Endothelial cell of umbilical vein (primary cell): Measurements from ENCODE around the gene SUPT3H. TPM values are rescaled to one million over a fixed set of nuclear protein-coding genes. Genes with fewer than 3 reads are reported as not detected.

Source experiments
- BruUV-seq: library from RNA; stranded (reverse); fragments of 400-500 nt; replicated peaks from 2 replicates; lab custom pipeline; 2021; lab: Mats Ljungman, UMichigan
- CTCF ChIA-PET: fragments of 300-600, 350-600 bp; sonication (Branson Sonifier 250); formaldehyde crosslinking; loops from one replicate; lab custom pipeline; 2021; ENCODE audit warnings: antibody characterized with exemption, inconsistent platforms; lab: Charles Lee
- POLR2A ChIA-PET: fragments of 300-600, 350-600 bp; sonication (Branson Sonifier 250); formaldehyde crosslinking; loops from one replicate; lab custom pipeline; 2021; ENCODE audit warnings: antibody characterized with exemption, inconsistent platforms; lab: Charles Lee
- DNase-seq: peaks from one replicate; pipeline ENCODE4 v3.0.0-alpha.2; 2011; ENCODE audit warnings: low read depth, low spot score
- FAIRE-seq: peaks from 2 replicates; lab custom pipeline; 2011; peaks lifted over from hg19 to GRCh38; lab: Jason Lieb, UNC
- H2AFZ ChIP-seq: 2 replicates; pipeline ENCODE4 v1.6.0; 2012; ENCODE audit warnings: low read depth, low read length, control low read depth, inconsistent platforms
- H3K27ac ChIP-seq: 2 replicates; pipeline ENCODE4 v1.5.1; 2011; ENCODE audit warnings: low read depth, mild to moderate bottlenecking, control low read depth, low read length, moderate library complexity; ENCODE audit not compliant: insufficient read depth
- H3K27me3 ChIP-seq, 2 experiments: 2 replicates each; pipeline versions ENCODE4 v1.6.0 to v1.6.1; 2011; ENCODE audit warnings: low read length in 2 of 2, mixed read lengths in 1 of 2; ENCODE audit not compliant: control insufficient read depth in 2 of 2, insufficient read depth in 2 of 2
- H3K36me3 ChIP-seq, 2 experiments: 2 replicates in 1 of 2; 3 replicates in 1 of 2; pipeline ENCODE4 v1.5.1; 2011; ENCODE audit warnings: low read length in 2 of 2, mild to moderate bottlenecking in 1 of 2, moderate library complexity in 1 of 2; ENCODE audit not compliant: control insufficient read depth in 2 of 2, insufficient read depth in 2 of 2; ENCODE audit errors: extremely low read depth in 1 of 2
- H3K4me1 ChIP-seq: 3 replicates; pipeline ENCODE4 v1.5.1; 2011; ENCODE audit warnings: mild to moderate bottlenecking, low read length; ENCODE audit not compliant: control insufficient read depth, insufficient read depth; ENCODE audit errors: extremely low read depth
- H3K4me2 ChIP-seq: 2 replicates; pipeline ENCODE4 v1.6.1; 2011; ENCODE audit warnings: low read length, control low read depth, mixed read lengths; ENCODE audit not compliant: insufficient read depth
- H3K4me3 ChIP-seq, 3 experiments: fragments of 200-600 bp in 1 of 3; sonication (generic), shearing (Covaris generic) in 1 of 3; replicated peaks in 1 of 3; 2 replicates each; pipeline ENCODE4 v1.5.1; 2011 to 2016; ENCODE audit warnings: control low read depth in 3 of 3, low read length in 3 of 3, mild to moderate bottlenecking in 2 of 3, inconsistent platforms in 1 of 3, low read depth in 1 of 3, moderate library complexity in 1 of 3; ENCODE audit not compliant: insufficient read depth in 1 of 3
- H3K79me2 ChIP-seq: 2 replicates; pipeline ENCODE4 v1.6.0; 2012; ENCODE audit warnings: low read length, inconsistent platforms; ENCODE audit not compliant: control insufficient read depth, insufficient read depth
- H3K9ac ChIP-seq: replicated peaks from 2 replicates; pipeline ENCODE3; 2011; ENCODE audit warnings: low read length, control low read depth; ENCODE audit not compliant: insufficient read depth; ENCODE audit errors: extremely low read depth
- H3K9me1 ChIP-seq: replicated peaks from 3 replicates; pipeline ENCODE4 v1.6.0; 2011; ENCODE audit warnings: mild to moderate bottlenecking, low read length; ENCODE audit not compliant: control insufficient read depth, insufficient read depth; ENCODE audit errors: extremely low read depth
- H3K9me3 ChIP-seq: replicated peaks from 2 replicates; pipeline ENCODE4 v1.5.1; 2012; ENCODE audit warnings: low read length, inconsistent platforms; ENCODE audit not compliant: control insufficient read depth, insufficient read depth
- H4K20me1 ChIP-seq: replicated peaks from 2 replicates; pipeline ENCODE3; 2011; ENCODE audit warnings: mild to moderate bottlenecking, low read length; ENCODE audit not compliant: control insufficient read depth, insufficient read depth; ENCODE audit errors: extremely low read depth
- CTCF ChIP-seq, 2 donors: IDR thresholded peaks; 1 replicate in 1 of 2; 2 replicates in 1 of 2; pipeline ENCODE4 v1.5.1; 2011; ENCODE audit warnings: low read length in 2 of 2, mild to moderate bottlenecking in 2 of 2, moderate library complexity in 2 of 2, control low read depth in 1 of 2, inconsistent platforms in 1 of 2, low read depth in 1 of 2; ENCODE audit not compliant: insufficient read depth in 1 of 2; ENCODE audit errors: extremely low read depth in 1 of 2
- EZH2 ChIP-seq: IDR thresholded peaks from 2 replicates; pipeline ENCODE4 v1.6.1; 2012; ENCODE audit warnings: borderline replicate concordance, low read depth, mild to moderate bottlenecking, moderate library complexity, low read length, inconsistent platforms; ENCODE audit not compliant: severe bottlenecking
- GATA2 ChIP-seq: IDR thresholded peaks from 2 replicates; pipeline ENCODE4 v1.7.0; 2011; ENCODE audit warnings: low read depth, mild to moderate bottlenecking, moderate library complexity, mixed read lengths, low read length; ENCODE audit not compliant: insufficient read length, insufficient read depth
- JUN ChIP-seq: IDR thresholded peaks from 2 replicates; pipeline ENCODE4 v1.6.1; 2011; ENCODE audit warnings: borderline replicate concordance, low read depth; ENCODE audit not compliant: insufficient read length, insufficient read depth
- dilution Hi-C: fragments of 300-500 bp; cut with MboI; formaldehyde crosslinking; loops from one replicate; pipeline ENCODE4 v1.15.0; 2019; ENCODE audit warnings: low sequenced_read_pairs; ENCODE audit not compliant: extremely low pct_ligation_motif_present
- intact Hi-C: fragments of 100-400 bp; cut with micrococcal nuclease; formaldehyde crosslinking; loops from one replicate; pipeline ENCODE4 v1.10.0; 2022
- polyA plus RNA-seq, 4 experiments: library from polyadenylated mRNA; depleted of rRNA in 3 of 4; stranded (reverse) in 3 of 4; unstranded in 1 of 4; fragments of >200 nt; gene quantifications; 2 replicates each; pipeline versions ENCODE4 v1.2.1 to v1.2.3, GENCODE V29; 2011 to 2012; ENCODE audit warnings: missing spikeins in 1 of 4
- total RNA-seq: library from RNA; stranded (reverse); gene quantifications from 2 replicates; pipeline ENCODE4 v1.2.3, GENCODE V29; 2021

Gene SUPT3H
- total and polyA plus RNA-seq, 2 donors (not counting 3 experiments of a cell fraction or from before 2014, with no cell fraction given) = 8.3 to 9.8 TPM

DNA sequence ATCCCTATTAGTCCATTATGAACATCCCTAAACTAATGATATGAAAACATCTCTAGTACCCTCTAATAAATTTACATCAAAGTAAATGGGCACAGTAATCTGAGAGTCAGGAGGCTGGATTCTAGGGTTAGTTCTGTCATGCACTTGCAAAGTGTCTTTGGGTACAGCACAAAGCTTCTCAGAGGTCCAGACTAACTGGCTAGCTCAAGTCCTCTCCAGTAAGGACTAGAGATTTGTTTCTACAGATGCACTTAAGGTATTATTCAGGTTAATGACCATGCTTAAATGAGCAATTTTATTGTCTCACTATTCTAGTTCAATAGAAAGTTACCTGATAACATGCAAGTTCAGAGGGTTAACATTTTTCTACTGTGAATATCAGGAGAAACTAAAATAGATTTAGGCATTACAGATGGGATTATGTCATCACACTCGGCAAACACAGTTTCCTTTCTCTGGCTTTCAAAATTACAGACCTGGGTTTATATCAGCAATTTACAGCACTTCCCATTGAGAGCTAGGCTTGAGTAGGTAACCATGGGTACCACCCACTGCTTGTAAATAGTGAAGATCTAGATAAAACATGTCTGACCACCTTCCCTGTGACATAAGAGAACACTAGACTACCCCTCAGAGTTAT lies 452.5 kb downstream of the SUPT3H start:
- intact Hi-C loops (no loop called here), dilution Hi-C loops (no loop called here)
- Histone ChIP-seq H3K27ac (no peak overlapping the region), H3K9me1 (no peaks in the 10 kb centered on the region), H4K20me1 (no peaks in the 10 kb centered on the region), H3K27me3 (no peaks in the 10 kb centered on the region), H3K79me2 (no peaks in the 10 kb centered on the region), H3K36me3 (no peaks in the 10 kb centered on the region), H3K4me2 (no peak overlapping the region), H3K4me1 (no peaks in the 10 kb centered on the region), H2AFZ (peak overlapping the region; percentile 23), H3K4me3 (no peak overlapping the region), H3K9ac (no peak overlapping the region), H3K9me3 (no peaks in the 10 kb centered on the region)
- CTCF ChIA-PET = no interaction called here
- DNase-seq (peak; percentile 59), FAIRE-seq (no peak)
- TF ChIP-seq JUN = peak; percentile 17
- no peak for TF ChIP-seq EZH2
- BruUV-seq = no TSS peak
- POLR2A ChIA-PET = no interaction called here

- DNase-seq (no peak), FAIRE-seq (no peak)
- Histone ChIP-seq H3K27me3 (no peaks in the 10 kb centered on the region), H4K20me1 (no peaks in the 10 kb centered on the region), H3K9me1 (no peaks in the 10 kb centered on the region), H3K9ac (no peak overlapping the region), H3K79me2 (no peaks in the 10 kb centered on the region), H3K4me2 (no peak overlapping the region), H3K4me3 (no peak overlapping the region), H2AFZ (no peak overlapping the region), H3K27ac (no peak overlapping the region), H3K4me1 (no peaks in the 10 kb centered on the region), H3K36me3 (no peaks in the 10 kb centered on the region), H3K9me3 (no peaks in the 10 kb centered on the region)
- no peak for TF ChIP-seq GATA2
- TF ChIP-seq JUN = no peak
- TF ChIP-seq CTCF (IDR thresholded peaks at IDR 0.05; ENCODE audit: extremely low read depth in 1 of 2, insufficient read depth in 1 of 2, low read depth in 1 of 2, low read length in 2 of 2) = no peak
- ChIA-PET POLR2A (no interaction called here), CTCF (no interaction called here)
- intact Hi-C loops = no loop called here
- dilution Hi-C loops = no loop called here
- no TSS peak for BruUV-seq
Measured at GRCh38 chr6:44923444-44923843, 454.3 kb downstream of the SUPT3H start.
